Medulla oblongata (tissue), 1 donor: Measurements from ENCODE around the gene RBP3.

Source experiments
- DNase-seq: peaks from one replicate; pipeline ENCODE4 v3.0.0-alpha.2; 2015; ENCODE audit errors: extremely low spot score

RBP3 gene

GRCh38 chr10:47318706-47319105 lies 29.5 kb upstream of the RBP3 start:
- no peak for DNase-seq

DNA sequence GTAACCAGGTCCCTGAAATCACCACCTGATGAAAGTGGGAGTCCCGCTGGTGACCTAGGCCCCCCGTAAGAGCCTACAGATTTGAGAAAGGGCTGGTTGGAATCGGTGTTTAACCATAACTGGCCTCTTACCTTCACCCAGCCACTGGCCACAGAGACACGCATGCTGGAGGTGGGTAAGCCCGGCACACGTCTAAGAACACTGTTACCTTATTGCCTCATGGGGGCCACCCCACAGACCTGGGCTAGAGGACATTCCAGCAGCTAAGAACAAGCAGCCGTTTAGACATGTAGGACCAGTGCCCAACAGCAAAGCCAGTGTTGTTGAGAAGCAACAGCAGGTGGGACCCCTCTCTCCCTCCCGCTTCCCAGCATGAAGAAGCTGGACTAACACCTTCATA lies 28.4 kb upstream of the RBP3 start:
- DNase-seq: no peak

DNA sequence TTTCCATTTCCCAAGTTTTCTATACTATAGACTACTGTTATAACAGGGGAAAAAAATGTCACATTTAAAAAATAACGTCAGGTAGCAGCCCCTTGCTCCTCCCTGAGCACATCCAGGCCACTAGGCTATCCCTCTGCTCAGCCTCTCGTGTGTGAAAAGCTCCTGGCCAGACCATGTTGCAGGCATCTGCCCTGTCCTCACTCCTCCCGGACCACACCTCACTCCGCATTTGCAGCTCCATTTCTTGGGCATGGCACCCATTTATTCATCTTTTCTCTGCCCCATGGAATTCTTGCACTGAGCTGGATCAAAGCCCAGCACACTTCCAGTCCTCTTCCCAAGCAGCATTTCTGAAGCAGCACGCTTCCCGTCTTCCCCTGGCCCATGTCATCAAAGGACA lies 27.4 kb upstream of the RBP3 start:
- no peak for DNase-seq

GRCh38 chr10:47321521-47322195 lies 26.5 kb upstream of the RBP3 start:
- DNase-seq: no peak

DNA sequence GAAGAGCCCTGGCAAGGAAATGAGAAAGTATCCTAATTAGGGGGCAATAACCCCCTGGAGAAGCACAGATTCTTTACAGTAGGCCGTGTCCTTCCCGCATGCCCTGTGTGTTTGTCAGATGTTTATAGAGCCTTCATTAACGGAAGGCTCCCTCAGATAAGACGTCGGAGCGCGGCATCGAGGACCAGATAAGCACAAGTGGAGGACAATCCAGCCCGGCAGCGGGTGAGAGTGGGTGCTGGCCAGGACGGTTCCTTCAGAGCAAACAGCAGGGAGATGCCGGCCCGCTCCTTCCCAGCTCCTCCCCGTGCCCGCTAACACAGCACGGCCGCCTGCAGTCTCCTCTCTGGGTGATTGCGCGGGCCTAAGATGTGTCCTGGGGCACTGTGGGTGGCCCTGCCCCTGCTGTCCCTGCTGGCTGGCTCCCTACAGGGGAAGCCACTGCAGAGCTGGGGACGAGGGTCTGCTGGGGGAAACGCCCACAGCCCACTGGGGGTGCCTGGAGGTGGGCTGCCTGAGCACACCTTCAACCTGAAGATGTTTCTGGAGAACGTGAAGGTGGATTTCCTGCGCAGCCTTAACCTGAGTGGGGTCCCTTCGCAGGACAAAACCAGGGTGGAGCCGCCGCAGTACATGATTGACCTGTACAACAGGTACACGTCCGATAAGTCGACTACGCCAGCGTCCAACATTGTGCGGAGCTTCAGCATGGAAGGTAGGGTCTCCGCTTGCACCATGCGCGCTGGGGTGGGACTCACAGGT lies 25.7 kb upstream of the RBP3 start, which contains the start of gene GDF2:
GDF2 (plus strand) TSS at position 155 of the 762 bp plus-strand sequence; CDS start at position 370, 215 bp downstream.
- DNase-seq: no peak

GRCh38 chr10:47323087-47323486 lies 25.1 kb upstream of the RBP3 start:
- DNase-seq: no peak

GRCh38 chr10:47323636-47324296 lies 24.4 kb upstream of the RBP3 start:
- DNase-seq: no peak

GRCh38 chr10:47325303-47326291 lies 22.6 kb upstream of the RBP3 start:
- no peak for DNase-seq

GRCh38 chr10:47326306-47326926 lies 21.7 kb upstream of the RBP3 start:
- DNase-seq: no peak

GRCh38 chr10:47326927-47327330 lies 21.2 kb upstream of the RBP3 start:
- no peak for DNase-seq

- DNase-seq: no peak
Observed at GRCh38 chr10:47329855-47330254, 18.3 kb upstream of the RBP3 start.

DNA sequence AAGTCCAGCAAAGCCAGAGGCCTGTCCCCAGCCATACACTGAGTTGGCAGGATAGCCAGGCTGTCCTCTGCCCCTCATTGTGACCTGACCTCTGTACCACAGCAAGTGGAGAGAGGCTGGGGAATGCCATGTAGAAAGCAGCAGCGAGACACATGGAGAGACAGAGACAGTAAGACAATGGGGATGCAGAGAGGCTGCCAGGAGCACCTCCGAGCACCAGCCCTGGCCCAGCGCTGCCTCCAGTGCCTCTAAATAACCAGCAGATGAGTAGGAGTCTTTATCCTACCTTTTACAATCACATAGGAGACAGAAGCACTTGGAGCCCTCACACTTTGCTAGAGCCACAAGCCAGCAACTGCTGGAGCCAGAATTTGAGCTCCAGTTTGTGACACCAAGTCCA lies 17.8 kb upstream of the RBP3 start:
- DNase-seq: no peak

GRCh38 chr10:47330804-47331203 lies 17.4 kb upstream of the RBP3 start:
- no peak for DNase-seq

DNA sequence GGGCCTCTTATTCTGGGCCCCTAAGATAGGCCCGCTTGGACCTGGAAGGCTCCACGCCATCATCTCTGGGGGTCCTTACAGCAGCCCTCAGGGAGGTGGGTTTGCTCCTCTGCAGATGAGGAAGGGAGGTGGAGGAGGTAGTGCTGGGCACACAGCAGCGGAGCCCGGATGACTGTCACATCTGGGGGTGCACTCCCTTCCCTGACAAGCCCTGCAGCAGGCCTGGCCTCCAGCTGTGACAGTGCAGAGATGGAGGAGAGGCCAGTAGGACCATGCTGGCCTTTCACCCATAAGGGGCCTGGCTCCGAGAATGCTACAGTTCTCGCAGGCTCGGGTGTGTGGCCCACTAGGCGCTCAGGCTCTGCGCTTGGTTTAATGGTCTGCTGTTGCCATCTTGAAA lies 16.7 kb upstream of the RBP3 start:
- DNase-seq: no peak

GRCh38 chr10:47331954-47332353 lies 16.2 kb upstream of the RBP3 start:
- no peak for DNase-seq

DNA sequence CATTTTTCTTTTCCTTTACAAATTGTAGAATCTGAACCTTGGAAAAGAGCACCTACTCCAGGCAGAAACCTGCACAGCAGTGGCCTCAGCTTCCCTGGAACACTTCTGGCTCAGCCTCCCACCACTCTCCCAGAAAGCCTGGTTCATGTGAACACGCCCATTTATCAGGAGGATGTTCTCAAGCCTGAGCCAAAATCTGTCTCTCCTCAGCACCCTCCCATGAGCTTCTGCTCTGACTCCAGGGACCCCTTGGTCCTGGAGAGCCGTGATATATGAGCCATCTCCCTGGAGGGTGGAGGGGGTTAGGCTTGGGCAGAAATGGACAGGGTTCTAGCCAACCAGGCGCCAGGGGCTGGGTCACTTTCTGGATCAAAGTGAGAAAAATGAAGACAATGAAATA lies 15.8 kb upstream of the RBP3 start:
- no peak for DNase-seq

GRCh38 chr10:47332946-47333345 lies 15.2 kb upstream of the RBP3 start:
- no peak for DNase-seq

DNA sequence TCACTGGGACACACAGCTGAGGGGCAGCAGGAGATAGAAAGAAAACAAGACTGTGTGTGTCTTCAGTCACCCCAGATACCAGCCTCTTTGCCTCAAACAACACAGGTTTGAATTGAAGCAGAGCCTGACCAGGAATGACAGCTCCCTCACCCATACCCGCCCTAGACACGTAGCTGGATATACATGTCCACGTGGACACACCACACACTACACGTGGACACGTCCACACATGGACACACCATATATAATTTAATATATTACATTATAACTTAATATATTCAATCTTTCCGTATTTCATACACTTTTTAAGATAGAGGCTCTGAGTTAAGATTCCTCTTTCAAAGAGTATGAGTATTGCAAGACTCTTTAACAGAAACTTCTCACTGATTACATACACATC lies 14.6 kb upstream of the RBP3 start:
- no peak for DNase-seq

DNA sequence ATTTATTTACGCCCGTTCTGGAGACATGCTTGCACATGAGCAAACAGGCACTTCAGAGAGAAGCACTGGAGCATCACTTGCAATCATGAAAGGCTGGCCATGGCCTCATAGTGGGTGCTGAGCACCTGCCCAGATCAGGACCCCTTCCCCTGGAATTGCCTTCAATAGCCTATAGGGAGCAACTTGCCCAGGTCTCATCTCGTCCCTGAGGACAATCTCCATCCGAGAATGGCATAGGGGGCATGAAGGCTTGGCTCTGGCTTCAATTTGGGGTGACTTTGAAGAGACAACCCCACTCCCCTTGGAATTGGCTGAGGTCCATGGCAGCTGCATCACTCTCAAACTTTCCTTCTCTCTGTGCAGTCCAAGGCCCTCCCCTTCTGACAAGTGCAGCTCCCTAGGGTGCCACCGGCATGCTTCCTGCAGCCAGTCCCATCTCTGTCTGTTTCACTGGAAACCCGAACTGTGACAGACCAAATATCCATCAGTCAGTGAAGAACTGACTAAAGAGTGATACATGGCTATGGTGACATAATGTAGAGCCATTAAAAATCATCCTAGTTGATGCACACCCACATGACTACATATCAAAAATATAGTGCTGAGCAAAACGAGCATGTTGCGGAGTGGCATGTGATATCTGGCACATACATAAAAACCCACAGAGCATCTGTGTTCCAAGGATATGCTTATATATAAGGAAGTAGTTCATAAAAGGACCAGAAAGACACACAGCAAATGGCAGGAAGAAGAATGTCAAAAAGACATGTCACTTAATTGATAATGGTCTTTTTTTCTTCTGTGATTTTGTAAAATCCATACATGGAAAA lies 13.5 kb upstream of the RBP3 start:
- no peak for DNase-seq

DNA sequence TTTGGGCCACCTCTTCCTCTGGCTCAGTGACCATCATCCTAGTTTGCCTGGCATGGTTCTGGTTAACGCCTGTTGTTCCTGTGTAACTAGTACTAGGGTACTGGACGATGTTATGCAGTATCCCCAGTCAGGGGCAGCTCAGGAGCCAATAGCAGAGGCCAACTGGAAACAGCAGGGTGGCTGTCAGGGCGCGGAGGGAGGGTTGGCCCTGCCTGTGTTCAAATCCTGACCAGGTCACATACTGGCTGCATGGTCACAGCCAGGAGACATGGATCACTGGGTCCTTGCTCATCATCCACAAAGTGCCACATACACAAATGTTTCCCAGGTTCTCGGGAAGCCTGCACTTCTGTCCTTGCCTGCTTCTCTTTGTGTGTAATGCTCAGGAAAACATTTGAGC lies 12.3 kb upstream of the RBP3 start:
- DNase-seq: no peak
